Anterior cingulate cortex (tissue), 58 donors: Measurements from ENCODE around the gene ICOS.

ENCODE experiments used
- DNase-seq, 58 donors: peaks; one replicate each; lab custom pipeline; 2025; lab: John Stamatoyannopoulos, UW

Gene ICOS, protein sequence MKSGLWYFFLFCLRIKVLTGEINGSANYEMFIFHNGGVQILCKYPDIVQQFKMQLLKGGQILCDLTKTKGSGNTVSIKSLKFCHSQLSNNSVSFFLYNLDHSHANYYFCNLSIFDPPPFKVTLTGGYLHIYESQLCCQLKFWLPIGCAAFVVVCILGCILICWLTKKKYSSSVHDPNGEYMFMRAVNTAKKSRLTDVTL

DNA sequence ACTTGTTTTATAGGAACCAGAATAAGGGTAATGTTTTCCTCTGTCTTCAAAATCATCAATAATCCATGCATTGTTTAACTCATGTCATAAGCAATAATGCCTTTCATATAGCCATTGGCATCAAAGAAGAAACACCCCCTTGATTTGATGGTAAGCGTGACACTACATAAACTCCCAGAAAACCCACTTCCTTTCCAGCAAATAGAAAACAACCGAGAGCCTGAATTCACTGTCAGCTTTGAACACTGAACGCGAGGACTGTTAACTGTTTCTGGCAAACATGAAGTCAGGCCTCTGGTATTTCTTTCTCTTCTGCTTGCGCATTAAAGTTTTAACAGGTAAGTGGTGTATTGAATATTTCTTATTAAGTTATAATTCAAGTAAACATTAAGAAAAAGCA lies at the start of gene ICOS:
ICOS (plus strand) TSS at position 229 of the 400 bp plus-strand sequence; CDS start at position 281, 52 bp downstream.
- no peak for DNase-seq

DNA sequence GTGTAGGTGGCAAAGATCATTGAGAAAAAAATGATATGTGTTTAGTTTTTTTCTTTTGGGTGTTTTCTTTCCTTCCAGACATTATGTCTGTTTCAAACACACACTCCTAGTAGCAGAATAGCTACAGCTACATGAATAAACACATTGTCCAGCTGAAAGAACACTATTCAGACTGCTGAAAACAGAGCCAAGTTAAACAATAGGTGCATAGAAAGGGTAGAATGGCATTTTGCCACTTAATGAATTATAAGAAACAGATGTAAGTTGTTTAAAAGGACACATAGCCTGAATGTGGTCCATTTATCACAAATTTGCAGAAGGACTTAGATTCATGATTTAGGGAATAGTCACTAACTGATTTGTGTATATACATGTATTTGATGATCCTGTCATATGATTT lies 48.9 kb upstream of the ICOS start:
- DNase-seq: peak in 1 of 58 donors; percentile 70

DNA sequence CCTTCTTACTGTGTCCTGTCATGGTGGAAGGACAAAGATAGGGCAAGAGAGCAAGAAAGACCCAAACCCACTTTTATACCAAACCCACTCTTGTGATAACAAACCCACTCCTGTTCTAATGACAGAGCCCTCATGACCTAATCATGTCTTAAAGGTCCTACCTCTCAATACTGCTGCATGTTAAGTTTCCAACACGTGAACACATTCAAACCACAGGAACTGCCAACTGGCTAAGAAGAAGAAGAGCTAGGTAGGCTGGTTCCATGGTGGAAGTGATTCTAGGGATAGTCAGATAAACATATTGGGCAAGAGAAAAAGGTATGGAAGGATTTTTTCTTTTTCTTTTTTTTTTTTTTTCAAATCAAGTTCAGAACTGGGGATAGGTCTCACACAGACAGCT lies 47.0 kb upstream of the ICOS start:
- DNase-seq: no peak

DNA sequence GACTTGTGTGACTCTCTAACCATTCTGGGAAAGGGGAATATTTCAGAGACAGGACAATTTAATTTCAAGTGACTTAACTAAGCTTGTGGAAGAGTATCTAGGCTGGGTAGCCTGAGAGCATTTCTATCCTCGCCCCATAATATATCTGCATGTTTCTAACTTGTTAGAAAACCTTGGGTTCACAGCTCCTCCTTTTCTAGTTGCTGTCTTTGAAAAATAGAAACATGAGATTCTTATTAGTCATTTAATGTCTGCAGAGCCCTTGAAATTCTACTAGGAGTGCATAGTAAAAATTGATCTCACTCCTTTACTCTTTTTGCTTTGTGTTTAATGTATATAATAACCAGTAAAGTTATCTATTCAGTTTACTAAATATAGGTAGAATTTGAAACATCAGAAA lies 46.6 kb upstream of the ICOS start:
- no peak for DNase-seq

DNA sequence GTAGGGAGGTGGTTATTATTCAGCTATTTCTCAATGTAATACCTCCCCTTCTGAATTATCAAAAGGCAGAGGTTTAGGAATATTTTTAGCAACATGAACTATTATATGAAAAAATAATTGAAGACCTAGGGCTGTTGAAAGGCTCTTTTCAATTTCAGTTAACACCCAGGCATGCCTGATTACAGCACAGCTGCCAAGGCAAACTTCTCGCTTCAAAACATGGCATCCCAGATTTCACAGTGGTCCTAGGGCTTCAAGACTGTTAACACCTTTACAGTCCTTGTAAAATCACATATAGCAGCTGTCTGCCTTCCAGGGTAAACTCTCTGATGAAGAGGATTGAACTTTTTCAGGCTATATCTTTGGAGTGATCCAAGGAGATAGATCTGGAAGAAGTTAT lies 45.8 kb upstream of the ICOS start:
- DNase-seq: no peak

DNA sequence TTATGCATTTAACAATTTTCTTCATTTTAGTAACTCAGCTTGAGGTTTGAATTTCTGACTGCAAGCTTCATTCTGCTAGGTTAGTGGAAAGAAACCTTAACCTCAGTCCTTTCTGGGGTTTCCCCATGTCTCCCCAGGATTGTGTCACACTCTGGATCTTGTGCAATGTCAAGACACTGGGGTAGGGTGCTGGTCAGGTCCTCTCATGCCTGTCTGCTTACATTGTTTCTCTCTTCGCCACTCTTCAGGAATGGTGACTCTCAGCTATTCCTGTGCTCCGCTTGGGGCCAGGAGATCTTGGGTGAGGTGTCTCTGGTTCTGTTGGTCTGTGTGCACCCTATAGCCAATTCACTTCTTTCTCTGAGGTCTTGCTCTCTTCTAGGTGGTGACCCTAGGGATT lies 45.1 kb upstream of the ICOS start:
- DNase-seq: no peak

DNA sequence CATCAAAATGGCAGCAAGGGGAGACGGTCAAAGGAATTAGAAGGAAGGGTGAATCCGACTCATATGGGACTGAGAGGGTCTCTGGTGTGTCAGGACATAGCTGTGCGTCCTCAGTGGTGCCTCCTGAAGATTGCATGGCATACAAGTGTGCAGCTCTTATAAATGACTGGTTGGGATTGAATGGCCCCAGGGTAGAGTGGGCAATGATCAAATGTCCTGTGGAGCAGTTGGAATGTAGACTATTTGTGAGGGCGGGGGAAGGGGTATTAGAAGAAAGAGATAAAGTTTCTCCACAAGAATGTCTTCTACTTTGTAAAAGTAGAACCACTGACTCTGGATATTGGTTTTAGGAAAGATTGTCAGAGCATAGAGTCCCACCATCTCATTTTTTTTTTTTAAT lies 44.4 kb upstream of the ICOS start:
- DNase-seq: no peak

DNA sequence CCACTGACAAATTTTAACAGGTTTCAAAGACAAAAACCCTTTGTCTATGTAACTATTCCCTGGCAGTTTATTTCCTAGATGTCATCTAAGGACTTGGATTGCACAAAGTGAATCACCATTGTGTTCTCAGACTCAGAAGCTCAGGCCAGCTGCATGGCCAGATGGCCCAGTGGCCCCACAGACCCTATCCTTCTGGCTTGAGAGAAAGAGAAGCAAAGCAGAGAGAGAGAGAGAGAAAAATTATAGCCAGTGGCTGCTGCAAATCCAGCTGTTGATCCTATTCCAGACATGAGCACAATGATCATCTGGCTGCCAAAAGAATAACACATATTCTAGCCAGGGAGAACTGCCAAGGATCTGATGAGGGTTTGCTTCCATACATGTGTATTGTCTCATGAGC lies 43.2 kb upstream of the ICOS start:
- peak in 46 of 58 donors; percentile 6 to 81 (median 46) for DNase-seq

DNA sequence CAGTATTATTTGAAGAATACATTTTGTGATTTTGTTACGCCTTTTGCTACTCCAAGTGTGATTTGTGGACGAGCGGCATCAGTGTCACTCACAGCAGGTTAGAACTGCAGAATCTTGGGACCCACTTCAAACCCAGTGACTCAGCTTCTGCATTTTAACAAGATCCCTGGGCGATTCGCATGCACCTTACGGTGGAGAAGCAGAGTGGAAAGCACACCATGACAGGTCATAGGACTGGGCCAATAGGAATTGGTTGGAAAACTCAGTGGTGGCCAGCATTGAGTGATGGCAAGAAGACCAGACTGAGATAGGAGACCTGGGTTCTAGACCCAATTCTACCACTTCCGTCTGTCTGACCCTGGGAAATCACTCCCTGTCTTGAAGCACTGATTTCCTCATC lies 42.7 kb upstream of the ICOS start:
- no peak for DNase-seq

DNA sequence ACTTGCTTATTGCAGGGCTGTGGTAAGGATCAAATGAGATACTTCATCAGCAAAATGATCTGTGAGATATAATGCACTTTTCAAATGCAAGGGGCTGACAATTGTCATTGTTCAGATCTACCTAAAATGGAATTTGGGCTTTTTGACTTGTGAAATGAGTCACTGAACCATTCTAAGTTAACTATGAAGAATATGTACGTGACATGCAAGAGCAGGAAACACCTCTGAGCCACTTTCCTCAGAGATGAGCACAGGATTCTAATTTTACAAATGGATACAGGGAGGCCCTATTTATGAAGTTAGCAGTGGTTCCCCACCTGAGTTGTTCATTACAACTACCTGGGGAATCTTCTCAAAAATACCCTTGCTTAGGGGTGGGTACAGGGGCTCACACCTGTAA lies 42.3 kb upstream of the ICOS start:
- DNase-seq: no peak

DNA sequence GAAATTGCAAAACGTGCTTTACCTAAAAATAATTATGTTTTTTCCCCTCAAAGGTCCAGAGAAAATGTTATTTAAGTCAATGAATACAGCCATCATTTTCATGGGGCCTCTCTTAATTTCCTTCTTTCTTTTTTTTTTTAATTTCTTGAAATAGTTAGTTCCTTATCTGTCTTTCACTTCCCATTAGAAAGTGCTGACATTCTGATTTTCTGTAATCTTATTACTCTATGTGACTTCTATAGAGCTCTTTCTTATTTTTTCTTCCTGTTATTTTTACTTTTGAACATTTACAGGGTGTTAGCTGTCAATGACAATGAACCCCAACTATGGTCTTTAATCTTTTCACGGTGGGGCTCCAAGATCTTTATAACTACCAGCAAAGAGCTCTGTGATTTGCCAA lies 39.0 kb upstream of the ICOS start:
- DNase-seq: no peak

DNA sequence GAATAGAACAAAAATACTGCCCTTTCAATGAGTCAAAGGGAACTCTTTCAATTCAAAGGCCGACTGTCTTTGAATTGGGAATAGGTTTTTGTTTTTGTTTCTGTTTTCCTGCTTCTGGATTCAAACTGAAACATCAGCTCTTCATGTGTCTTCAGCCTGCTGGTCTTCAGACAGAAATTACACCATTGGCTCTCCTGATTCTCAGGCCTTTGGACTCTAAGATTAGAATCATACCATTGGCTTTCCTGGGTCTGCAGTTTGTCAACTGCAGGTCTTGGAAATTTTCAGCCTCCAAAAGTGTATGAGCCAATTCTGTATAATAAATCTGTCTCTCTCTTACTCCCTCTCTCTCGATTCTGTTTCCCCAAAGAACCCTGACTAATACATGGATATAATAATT lies 37.9 kb upstream of the ICOS start:
- DNase-seq: no peak

DNA sequence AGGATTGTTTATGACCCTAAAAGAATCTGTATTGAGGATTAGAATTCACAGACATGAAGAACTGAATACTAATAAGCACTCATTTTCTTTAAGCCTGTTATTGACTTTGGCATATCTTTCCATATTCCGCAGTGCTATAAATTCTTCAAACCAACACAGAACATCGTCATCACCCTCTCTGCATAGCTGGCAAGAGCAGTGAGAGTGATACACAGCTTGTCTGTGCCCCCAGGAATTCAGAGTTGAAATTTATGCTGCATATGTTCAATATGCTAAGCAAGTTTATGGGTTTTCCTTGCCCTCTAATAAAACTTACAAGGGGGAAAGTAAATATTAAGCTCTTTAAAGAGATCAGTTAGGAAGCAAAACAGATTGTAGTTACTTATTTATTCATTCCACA lies 36.3 kb upstream of the ICOS start:
- DNase-seq: peak in 1 of 58 donors; percentile 44

DNA sequence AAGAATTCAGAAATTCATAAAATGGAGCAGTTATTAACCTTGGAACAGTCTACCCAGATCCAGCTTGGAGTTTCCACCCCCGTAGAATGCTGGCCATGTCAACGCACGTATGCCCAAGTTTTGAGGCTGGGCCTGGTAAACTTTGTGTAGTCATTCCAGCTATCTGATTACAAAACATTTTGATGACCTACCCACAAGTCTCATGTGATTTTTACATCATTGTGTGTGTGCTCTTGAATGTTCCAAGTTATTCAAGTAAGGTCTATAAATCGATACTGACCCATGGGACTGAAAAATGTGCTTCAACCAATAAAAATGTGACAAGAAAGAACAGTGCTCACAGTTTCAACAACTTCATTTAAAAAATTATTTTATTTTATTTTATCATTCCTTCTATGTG lies 32.5 kb upstream of the ICOS start:
- DNase-seq: no peak

DNA sequence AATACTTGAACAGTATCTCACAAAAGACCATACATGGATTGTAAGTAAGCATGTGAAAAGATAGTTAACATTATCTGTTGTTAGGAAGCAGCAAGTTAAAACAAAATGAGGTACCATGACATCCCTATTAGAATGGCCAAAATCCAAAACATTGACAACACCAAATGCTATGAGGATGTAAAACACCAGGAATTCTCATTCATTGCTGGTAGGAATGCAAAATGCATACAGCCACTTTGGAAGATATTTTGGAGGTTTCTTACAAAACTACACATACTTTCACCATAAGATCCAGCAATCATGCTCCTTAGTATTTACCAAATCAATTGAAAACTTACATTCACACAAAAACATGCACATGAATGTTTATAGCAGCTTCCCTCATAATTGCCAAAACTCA lies 30.9 kb upstream of the ICOS start:
- no peak for DNase-seq

DNA sequence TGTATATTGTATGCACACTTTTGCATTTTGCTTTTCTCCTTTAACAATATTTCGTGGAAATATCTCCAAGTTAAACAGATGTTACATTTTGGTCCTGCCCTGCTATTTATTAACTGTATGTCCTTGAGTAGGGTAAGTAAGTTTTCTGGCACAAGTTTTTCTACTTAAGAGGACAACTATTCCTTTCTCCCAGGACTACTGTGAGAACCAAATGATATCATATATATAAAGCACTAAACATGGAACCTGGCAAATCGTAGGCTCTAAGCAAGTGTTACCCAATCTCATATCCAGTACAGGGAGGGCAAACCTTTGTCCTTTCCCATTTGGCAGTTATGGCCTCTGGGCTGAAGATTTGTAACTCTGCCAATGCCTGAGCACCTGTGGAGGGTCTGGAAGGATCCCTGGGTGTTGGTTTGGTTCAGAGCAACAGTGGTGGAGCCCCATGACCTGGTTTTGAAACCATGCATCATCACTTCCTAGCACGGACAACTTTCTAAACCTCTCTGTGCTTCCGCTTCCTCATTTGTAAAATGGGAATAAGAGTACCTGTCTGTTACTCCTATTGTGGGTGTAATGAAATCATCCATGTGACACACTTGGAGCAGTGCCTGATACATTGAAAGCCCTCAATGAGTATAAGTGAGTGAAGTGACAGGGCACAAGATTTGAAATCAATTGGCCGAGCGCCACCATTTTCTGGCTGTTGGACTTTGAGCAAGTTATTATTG lies 28.3 kb upstream of the ICOS start:
- DNase-seq: peak in 2 of 58 donors; percentile 8 to 35

DNA sequence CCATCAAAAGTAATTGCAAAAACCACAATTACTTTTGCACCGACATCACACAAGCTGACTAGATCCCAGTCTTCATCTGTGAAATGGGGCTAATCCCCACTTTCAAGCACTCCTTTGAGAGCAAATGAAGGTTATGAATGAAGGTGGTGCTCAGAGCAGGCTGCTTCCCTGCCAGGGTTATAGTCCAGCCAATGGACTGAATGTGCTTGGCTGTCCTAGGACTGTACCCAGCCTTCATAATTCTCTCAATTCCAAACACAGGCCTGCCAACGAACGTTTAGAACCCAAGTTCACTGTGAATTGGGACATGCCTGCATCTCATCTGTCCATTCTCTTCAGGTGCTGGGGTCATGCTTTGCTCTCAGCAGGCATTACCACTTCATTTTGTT lies 27.8 kb upstream of the ICOS start:
- no peak for DNase-seq

DNA sequence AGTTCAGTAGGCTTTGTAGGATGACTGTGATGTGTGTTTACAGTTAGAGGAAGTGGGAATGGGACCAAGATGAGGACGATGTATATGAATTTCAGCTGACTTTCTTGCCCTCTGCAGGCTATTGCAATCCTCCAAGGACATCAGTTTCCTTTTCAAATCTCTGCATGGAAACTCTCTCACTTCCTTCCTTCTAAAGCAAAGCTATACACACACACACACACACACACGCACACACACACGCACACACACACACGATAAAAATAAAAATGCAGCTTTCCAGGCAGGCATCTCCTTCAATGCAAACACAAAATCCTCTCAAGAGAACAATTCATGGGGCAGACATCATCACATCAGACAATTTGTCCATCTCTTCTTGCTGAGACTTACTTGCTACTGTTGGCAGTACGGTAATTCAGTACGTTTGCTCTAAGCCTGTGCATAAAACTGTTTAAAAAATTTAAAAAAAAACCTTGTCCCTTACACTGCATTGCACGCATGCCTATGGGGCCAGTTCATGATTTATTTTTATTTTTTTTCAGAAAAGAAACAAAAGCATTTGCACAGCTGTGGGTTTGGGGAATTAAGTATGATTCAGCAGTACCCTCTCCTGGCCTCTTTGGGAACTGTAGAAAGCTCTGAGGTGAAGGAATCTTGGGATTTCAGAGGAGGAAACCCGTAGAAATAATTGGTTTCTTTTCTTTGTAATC lies 27.1 kb upstream of the ICOS start:
- peak in 17 of 58 donors; percentile 6 to 60 (median 38) for DNase-seq

DNA sequence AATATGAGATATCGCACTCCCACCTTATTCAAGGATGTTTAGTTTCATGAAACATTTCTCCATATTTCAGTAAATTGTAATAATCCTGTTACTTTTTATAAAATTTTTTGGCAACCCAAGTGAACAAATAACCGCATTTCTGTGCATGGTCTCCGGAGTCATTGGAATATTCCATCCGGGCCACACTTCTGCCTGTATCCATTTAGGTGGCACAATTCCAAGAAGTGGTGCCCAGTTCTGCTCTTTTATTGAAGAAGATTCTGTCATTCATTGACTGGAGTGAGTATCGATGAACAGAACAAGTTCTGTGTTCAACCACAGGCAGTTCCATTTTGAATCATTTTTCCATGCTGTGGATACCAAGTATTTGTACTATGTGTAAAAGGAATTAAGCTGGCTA lies 26.6 kb upstream of the ICOS start:
- DNase-seq: peak in 1 of 58 donors; percentile 38

DNA sequence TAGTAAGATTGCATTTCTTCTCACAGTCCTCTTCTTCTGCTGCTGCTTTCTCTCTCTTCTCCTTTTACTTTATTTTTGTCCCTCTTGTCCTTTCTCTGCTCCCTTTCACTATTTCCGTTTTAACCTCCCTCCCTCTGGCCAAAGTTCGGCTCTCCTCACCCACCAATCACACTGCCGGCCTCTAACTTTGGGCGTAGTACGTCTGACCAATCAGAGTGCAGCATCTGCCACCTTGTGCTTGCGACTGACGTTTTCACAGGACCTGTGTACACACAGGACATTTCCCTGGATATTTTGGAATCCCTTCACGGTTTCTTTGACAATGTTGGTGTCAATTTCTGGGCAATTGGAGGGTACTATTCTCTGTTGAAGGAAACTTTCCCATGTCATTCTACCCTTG lies 22.6 kb upstream of the ICOS start:
- DNase-seq: no peak

DNA sequence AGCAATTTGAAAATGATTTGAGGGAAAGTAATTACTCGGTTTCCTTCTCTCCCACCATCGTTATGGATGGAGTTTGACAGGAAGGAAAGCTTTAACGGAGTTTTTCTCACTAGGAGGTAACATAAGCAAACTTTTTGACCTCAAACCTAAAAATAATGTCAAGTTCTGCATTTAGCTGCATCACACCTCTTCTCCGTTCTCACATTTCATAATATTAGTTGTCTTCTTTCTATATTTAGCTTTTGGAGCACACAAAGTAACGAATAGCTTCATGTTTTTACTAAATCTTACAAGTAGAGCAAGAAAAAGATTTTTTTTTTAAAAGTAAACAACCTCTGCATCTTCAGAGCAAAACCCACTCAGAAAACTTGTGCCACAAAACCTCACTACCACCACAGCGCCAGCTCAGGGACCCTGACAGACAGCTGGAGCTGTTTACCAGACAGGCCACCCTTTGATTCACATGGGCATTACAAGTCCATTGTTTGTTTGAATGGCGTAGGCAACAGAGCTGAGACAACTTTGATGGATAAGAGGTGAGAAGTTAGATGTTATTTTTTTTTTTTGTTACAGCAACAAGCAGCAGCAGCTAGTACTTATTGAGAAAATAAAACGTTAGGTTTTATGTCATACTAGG lies 21.9 kb upstream of the ICOS start:
- no peak for DNase-seq
